Measurements from ENCODE around the gene KRTAP10-8.
"Not testable (repeated sequence)": the region's sequence is repeated elsewhere in the genome, so short reads cannot be mapped to it uniquely, and the experiment has no call there.

- TF ChIP-seq, protein P1, sequence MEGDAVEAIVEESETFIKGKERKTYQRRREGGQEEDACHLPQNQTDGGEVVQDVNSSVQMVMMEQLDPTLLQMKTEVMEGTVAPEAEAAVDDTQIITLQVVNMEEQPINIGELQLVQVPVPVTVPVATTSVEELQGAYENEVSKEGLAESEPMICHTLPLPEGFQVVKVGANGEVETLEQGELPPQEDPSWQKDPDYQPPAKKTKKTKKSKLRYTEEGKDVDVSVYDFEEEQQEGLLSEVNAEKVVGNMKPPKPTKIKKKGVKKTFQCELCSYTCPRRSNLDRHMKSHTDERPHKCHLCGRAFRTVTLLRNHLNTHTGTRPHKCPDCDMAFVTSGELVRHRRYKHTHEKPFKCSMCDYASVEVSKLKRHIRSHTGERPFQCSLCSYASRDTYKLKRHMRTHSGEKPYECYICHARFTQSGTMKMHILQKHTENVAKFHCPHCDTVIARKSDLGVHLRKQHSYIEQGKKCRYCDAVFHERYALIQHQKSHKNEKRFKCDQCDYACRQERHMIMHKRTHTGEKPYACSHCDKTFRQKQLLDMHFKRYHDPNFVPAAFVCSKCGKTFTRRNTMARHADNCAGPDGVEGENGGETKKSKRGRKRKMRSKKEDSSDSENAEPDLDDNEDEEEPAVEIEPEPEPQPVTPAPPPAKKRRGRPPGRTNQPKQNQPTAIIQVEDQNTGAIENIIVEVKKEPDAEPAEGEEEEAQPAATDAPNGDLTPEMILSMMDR (IDR thresholded peaks at IDR 0.05 in 4 of 5, conservative IDR thresholded peaks at IDR 0.05 in 1 of 5) = not testable (repeated sequence)
- TF ChIP-seq POLR2A (IDR thresholded peaks at IDR 0.05) = not testable (repeated sequence)
These were observed 15.4 kb downstream of the KRTAP10-8 start for GRCh38 chr21:44627181-44627822.

Data from gastrocnemius medialis (tissue), 4 donors.